BE2C (cell line): ENCODE results near the gene YIPF2.

Experiments
- DNase-seq: peaks from one replicate; pipeline ENCODE4 v3.0.0-alpha.2; 2020
- H3K27me3 ChIP-seq: fragments of 250-450 bp; sonication (Bioruptor Pico); 2 replicates; pipeline ENCODE4 v1.5.1; 2020; ENCODE audit warnings: mild to moderate bottlenecking
- H3K36me3 ChIP-seq: fragments of 250-450 bp; sonication (Bioruptor Pico); 2 replicates; pipeline ENCODE4 v1.5.1; 2020; ENCODE audit warnings: mild to moderate bottlenecking
- H3K4me1 ChIP-seq: fragments of 250-450 bp; sonication (Bioruptor Pico); 2 replicates; pipeline ENCODE4 v1.5.1; 2020
- H3K4me3 ChIP-seq: 2 replicates; pipeline ENCODE4 v1.5.1; 2011; ENCODE audit warnings: low read depth, low read length
- H3K9me3 ChIP-seq: fragments of 250-450 bp; sonication (Bioruptor Pico); 2 replicates; pipeline ENCODE4 v1.5.1; 2020
- CTCF ChIP-seq: IDR thresholded peaks from 2 replicates; pipeline ENCODE4 v1.5.1; 2012; ENCODE audit warnings: mild to moderate bottlenecking, low read depth, low read length

YIPF2 gene

GRCh38 chr19:10936661-10937084, 8.2 kb upstream of the YIPF2 start:
- no peaks in the 10 kb centered on the region for H3K27me3 ChIP-seq
- H3K4me3 ChIP-seq: peak overlapping the region; percentile 42
- DNase-seq: peak; percentile 80

GRCh38 chr19:10935371-10936059, 7.1 kb upstream of the YIPF2 start:
- Histone ChIP-seq H3K4me3 (no peak overlapping the region), H3K4me1 (no peaks in the 10 kb centered on the region), H3K36me3 (peaks cover 5% of the 10 kb centered on the region), H3K27me3 (no peaks in the 10 kb centered on the region), H3K9me3 (no peaks in the 10 kb centered on the region)
- DNase-seq: no peak
- no peak for TF ChIP-seq CTCF

More at GRCh38 chr19:10936661-10937084, 8.2 kb upstream of the YIPF2 start:
- Histone ChIP-seq H3K4me1 (no peaks in the 10 kb centered on the region), H3K36me3 (no peaks in the 10 kb centered on the region; the same call in 1 of the 2 replicates), H3K9me3 (no peaks in the 10 kb centered on the region)
- peak; percentile 77 for TF ChIP-seq CTCF

GRCh38 chr19:10929402-10929794, 959 bp upstream of the YIPF2 start:
- TF ChIP-seq CTCF: no peak
- peaks cover 15% of the 10 kb centered on the region for H3K36me3 ChIP-seq
- H3K4me1 ChIP-seq: no peaks in the 10 kb centered on the region
- no peaks in the 10 kb centered on the region for H3K9me3 ChIP-seq
- H3K4me3 ChIP-seq: peak overlapping the region; percentile 88
- DNase-seq: no peak
- H3K27me3 ChIP-seq: no peaks in the 10 kb centered on the region

DNA sequence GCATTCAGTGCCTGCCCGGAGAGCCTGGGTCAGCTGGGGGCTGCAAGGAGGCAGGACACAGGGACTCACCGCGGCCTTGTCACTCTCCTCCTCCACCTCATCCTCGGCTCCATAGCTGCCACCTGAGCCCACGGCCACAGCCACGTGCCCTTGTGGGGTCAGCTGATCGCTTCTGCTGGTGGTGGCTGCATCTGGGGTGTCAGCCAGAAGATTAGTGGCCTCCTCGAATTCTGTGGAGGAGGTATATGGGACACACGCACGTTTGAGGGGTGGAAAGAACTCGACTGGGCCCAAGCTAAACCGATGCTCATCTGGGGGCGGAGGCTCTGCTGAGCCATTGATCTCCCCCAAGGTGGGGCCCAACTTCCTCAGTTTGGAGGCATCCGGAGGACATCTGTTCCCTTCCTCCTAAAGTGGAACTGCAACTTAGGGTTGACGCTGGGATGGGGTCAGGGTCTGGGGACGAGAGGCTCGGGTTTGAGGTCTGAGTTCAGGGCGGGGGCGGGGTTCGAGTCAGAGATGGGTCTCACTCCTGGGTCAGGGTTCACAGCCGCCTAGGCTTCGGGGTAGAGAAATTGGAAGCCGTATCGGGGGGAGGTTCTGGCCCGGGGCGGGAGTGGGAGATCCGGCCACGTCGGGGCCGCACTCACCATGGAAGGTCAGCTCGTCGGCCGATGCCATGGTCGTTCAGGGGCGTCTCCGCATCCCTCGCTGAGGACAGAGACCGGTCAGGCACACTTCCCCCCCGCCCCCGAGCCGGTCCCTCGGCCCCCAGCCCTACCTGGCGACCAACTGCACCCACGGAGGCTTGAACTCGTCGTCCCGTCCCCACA, 493 bp downstream of the YIPF2 start:
- Histone ChIP-seq H3K4me1 (no peaks in the 10 kb centered on the region), H3K9me3 (no peaks in the 10 kb centered on the region), H3K27me3 (no peaks in the 10 kb centered on the region), H3K36me3 (peaks cover 26% of the 10 kb centered on the region), H3K4me3 (peak overlapping the region; percentile 88)
- no peak for TF ChIP-seq CTCF
- no peak for DNase-seq

DNA sequence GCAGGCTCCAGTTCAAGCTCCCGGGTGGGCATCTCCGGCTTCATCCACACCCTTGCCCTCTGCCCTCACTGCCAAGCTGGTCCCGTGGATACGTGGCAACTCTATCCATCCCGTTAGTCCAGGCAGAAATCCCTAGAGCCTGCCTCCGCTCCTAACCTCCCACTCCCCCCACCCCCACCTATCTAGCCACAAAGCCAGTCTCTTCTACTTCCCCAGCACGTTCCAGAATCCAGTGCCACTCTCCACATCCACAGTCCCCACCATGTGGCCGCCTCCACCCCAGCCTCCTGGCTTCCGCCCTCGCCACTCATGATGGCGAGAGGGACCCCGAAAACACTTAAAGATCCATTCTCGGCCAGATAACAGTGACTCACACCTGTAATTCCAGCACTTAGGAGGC, 3.8 kb downstream of the YIPF2 start:
- H3K9me3 ChIP-seq: no peaks in the 10 kb centered on the region
- DNase-seq: no peak
- no peaks in the 10 kb centered on the region for H3K4me1 ChIP-seq
- no peak for TF ChIP-seq CTCF
- H3K36me3 ChIP-seq: peaks cover 37% of the 10 kb centered on the region
- no peak overlapping the region for H3K4me3 ChIP-seq
- no peaks in the 10 kb centered on the region for H3K27me3 ChIP-seq
